Uterus (tissue), 4 donors: Measurements from ENCODE around the gene TUBA4A. TPM values are rescaled to one million over a fixed set of nuclear protein-coding genes. Genes with fewer than 3 reads are reported as not detected.
A peak's percentile ranks its signal among the peaks of the same experiment; 100 is the strongest.

Source experiments
- DNase-seq, 2 donors: peaks; one replicate each; pipeline ENCODE4 v3.0.0-alpha.2; 2019 to 2020
- H3K27ac ChIP-seq, 2 donors: fragments of 200-600 bp; sonication (generic); 1 replicate in 1 of 2; 2 replicates in 1 of 2; pipeline ENCODE4 v1.5.1; 2016 to 2018
- H3K27me3 ChIP-seq, 2 donors: fragments of 200-600 bp; sonication (generic); one replicate each; pipeline ENCODE4 v1.5.1; 2018 to 2019; ENCODE audit warnings: control low read depth in 1 of 2
- H3K36me3 ChIP-seq, 2 donors: fragments of 200-600 bp; sonication (generic); one replicate each; pipeline ENCODE4 v1.5.1; 2019; ENCODE audit warnings: control low read depth in 1 of 2
- H3K4me1 ChIP-seq, 2 donors: fragments of 200-600 bp; sonication (generic); one replicate each; pipeline ENCODE4 v1.5.1; 2018 to 2019; ENCODE audit warnings: control low read depth in 1 of 2
- H3K4me3 ChIP-seq, 2 donors: fragments of 200-600 bp; sonication (generic); 1 replicate in 1 of 2; 2 replicates in 1 of 2; pipeline ENCODE4 v1.5.1; 2018 to 2019; ENCODE audit warnings: mild to moderate bottlenecking in 1 of 2
- H3K9me3 ChIP-seq, 2 donors: fragments of 200-600 bp; sonication (generic); one replicate each; pipeline ENCODE4 v1.5.1; 2019; ENCODE audit warnings: control low read depth in 1 of 2
- CTCF ChIP-seq, 4 experiments: fragments of 200-600 bp in 2 of 4; fragments of 450-650 bp in 2 of 4; sonication (generic) in 2 of 4; IDR thresholded peaks; one replicate each; pipeline ENCODE4 v1.5.1; 2016 to 2019; ENCODE audit warnings: antibody characterized with exemption in 4 of 4, mild to moderate bottlenecking in 2 of 4, moderate library complexity in 1 of 4
- POLR2A ChIP-seq, 2 donors: fragments of 450-650 bp; IDR thresholded peaks; one replicate each; pipeline ENCODE4 v1.6.1; 2016; ENCODE audit warnings: antibody characterized with exemption in 2 of 2, mild to moderate bottlenecking in 1 of 2, moderate library complexity in 1 of 2
- intact Hi-C: fragments of 100-400 bp; cut with DNase I; formaldehyde crosslinking; loops from one replicate; pipeline ENCODE4 v1.15.1; 2023; ENCODE audit warnings: low total_unique reads
- total RNA-seq, 4 donors: library from RNA; depleted of rRNA in 3 of 4; stranded (reverse); fragments of >200 nt in 3 of 4; gene quantifications; one replicate each; pipeline versions ENCODE4 v1.1.0 to v1.2.4, GENCODE V29; 2014 to 2023
- donor health status: DM: yes; HTN: yes; CAD: no.

Gene TUBA4A
- total RNA-seq, 4 donors from 2014 or later: 3.7 to 32.3 (median 7.3) TPM

- no peak for TF ChIP-seq CTCF (IDR thresholded peaks at IDR 0.05)
- TF ChIP-seq POLR2A (IDR thresholded peaks at IDR 0.05): no peak
- no peaks in the 10 kb centered on the region for H3K36me3 ChIP-seq
- H3K27me3 ChIP-seq: no peaks in the 10 kb centered on the region
- no peak for DNase-seq
- H3K27ac ChIP-seq: no peak overlapping the region
- H3K9me3 ChIP-seq: no peaks in the 10 kb centered on the region
- intact Hi-C loops: no loop called here
- peaks cover 0 to 13% of the 10 kb centered on the region in 2 donors for H3K4me1 ChIP-seq
- H3K4me3 ChIP-seq: no peak overlapping the region
Observed at GRCh38 chr2:219223831-219224610, 29.7 kb downstream of the TUBA4A start.

GRCh38 chr2:219221957-219222518 lies 31.7 kb downstream of the TUBA4A start:
- intact Hi-C loops: no loop called here
- no peaks in the 10 kb centered on the region for H3K9me3 ChIP-seq
- no peak overlapping the region for H3K4me3 ChIP-seq
- peaks cover 0 to 11% of the 10 kb centered on the region in 2 donors for H3K4me1 ChIP-seq
- no peak for TF ChIP-seq POLR2A (IDR thresholded peaks at IDR 0.05)
- TF ChIP-seq CTCF (IDR thresholded peaks at IDR 0.05): no peak
- H3K36me3 ChIP-seq: no peaks in the 10 kb centered on the region
- DNase-seq: no peak
- H3K27me3 ChIP-seq: no peaks in the 10 kb centered on the region
- H3K27ac ChIP-seq: no peak overlapping the region

GRCh38 chr2:219220652-219221402 lies 32.9 kb downstream of the TUBA4A start:
- no peak for TF ChIP-seq POLR2A (IDR thresholded peaks at IDR 0.05)
- TF ChIP-seq CTCF (IDR thresholded peaks at IDR 0.05): no peak
- peaks cover 0 to 11% of the 10 kb centered on the region in 2 donors for H3K4me1 ChIP-seq
- no peak for DNase-seq
- no peaks in the 10 kb centered on the region for H3K27me3 ChIP-seq
- intact Hi-C loops: no loop called here
- H3K4me3 ChIP-seq: no peak overlapping the region
- no peaks in the 10 kb centered on the region for H3K9me3 ChIP-seq
- H3K36me3 ChIP-seq: no peaks in the 10 kb centered on the region
- H3K27ac ChIP-seq: no peak overlapping the region

GRCh38 chr2:219219784-219220532 lies 33.8 kb downstream of the TUBA4A start:
- H3K27me3 ChIP-seq: no peaks in the 10 kb centered on the region
- no peak for DNase-seq
- H3K36me3 ChIP-seq: no peaks in the 10 kb centered on the region
- peaks cover 0 to 11% of the 10 kb centered on the region in 2 donors for H3K4me1 ChIP-seq
- H3K4me3 ChIP-seq: no peak overlapping the region
- intact Hi-C loops: loop anchor here (5.0 kb wide), 1 partner anchor 38 kb away; no protein-coding TSS in a partner anchor
- no peaks in the 10 kb centered on the region for H3K9me3 ChIP-seq
- peak overlapping the region in 1 of 2 donors; percentile 61 for H3K27ac ChIP-seq
- no peak for TF ChIP-seq POLR2A (IDR thresholded peaks at IDR 0.05)
- TF ChIP-seq CTCF (IDR thresholded peaks at IDR 0.05): no peak
